Keratinocyte (primary cell): ENCODE results near the gene FAM120B. TPM values are rescaled to one million over a fixed set of nuclear protein-coding genes. Genes with fewer than 3 reads are reported as not detected.

Source experiments
- DNase-seq: peaks from one replicate; pipeline ENCODE4 v3.0.0-alpha.2; 2011; ENCODE audit warnings: low read depth, missing footprints, low spot score
- FAIRE-seq: peaks from 2 replicates; lab custom pipeline; 2011; peaks lifted over from hg19 to GRCh38; lab: Jason Lieb, UNC
- H2AFZ ChIP-seq: 2 replicates; pipeline ENCODE4 v1.6.0; 2012; ENCODE audit warnings: low read length, control low read depth, inconsistent platforms; ENCODE audit not compliant: control insufficient read depth
- H3K27ac ChIP-seq: 2 replicates; pipeline ENCODE4 v1.5.1; 2011; ENCODE audit warnings: low read length; ENCODE audit not compliant: control insufficient read depth, insufficient read depth
- H3K27me3 ChIP-seq: 3 replicates; pipeline ENCODE4 v1.6.0; 2011; ENCODE audit warnings: low read length; ENCODE audit not compliant: control insufficient read depth, insufficient read depth; ENCODE audit errors: extremely low read depth
- H3K36me3 ChIP-seq, 2 experiments: 2 replicates in 1 of 2; 3 replicates in 1 of 2; pipeline ENCODE4 v1.5.1; 2011; ENCODE audit warnings: low read length in 2 of 2, mild to moderate bottlenecking in 1 of 2; ENCODE audit not compliant: control insufficient read depth in 2 of 2, insufficient read depth in 2 of 2; ENCODE audit errors: extremely low read depth in 1 of 2
- H3K4me1 ChIP-seq: 3 replicates; pipeline ENCODE4 v1.5.1; 2011; ENCODE audit warnings: low read length; ENCODE audit not compliant: control insufficient read depth, insufficient read depth; ENCODE audit errors: extremely low read depth
- H3K4me2 ChIP-seq: 3 replicates; pipeline ENCODE4 v1.6.0; 2011; ENCODE audit warnings: low read depth, low read length; ENCODE audit not compliant: control insufficient read depth, insufficient read depth; ENCODE audit errors: extremely low read depth
- H3K4me3 ChIP-seq, 3 experiments: fragments of 200-600 bp in 1 of 3; sonication (generic) in 1 of 3; 2 replicates in 2 of 3; 3 replicates in 1 of 3; pipeline ENCODE4 v1.5.1; 2011 to 2016; ENCODE audit warnings: low read length in 3 of 3, mild to moderate bottlenecking in 3 of 3, control low read depth in 2 of 3, inconsistent platforms in 1 of 3, low read depth in 1 of 3, mixed read lengths in 1 of 3, mixed run types in 1 of 3, moderate library complexity in 1 of 3; ENCODE audit not compliant: control insufficient read depth in 2 of 3, insufficient read depth in 2 of 3; ENCODE audit errors: extremely low read depth in 1 of 3
- H3K79me2 ChIP-seq: 2 replicates; pipeline ENCODE4 v1.6.0; 2012; ENCODE audit warnings: low read length; ENCODE audit not compliant: control insufficient read depth, insufficient read depth
- H3K9ac ChIP-seq: 3 replicates; pipeline ENCODE4 v1.6.0; 2011; ENCODE audit warnings: low read length; ENCODE audit not compliant: control insufficient read depth, insufficient read depth; ENCODE audit errors: extremely low read depth
- H3K9me1 ChIP-seq: 3 replicates; pipeline ENCODE4 v1.6.0; 2011; ENCODE audit warnings: low read length; ENCODE audit not compliant: control insufficient read depth, insufficient read depth; ENCODE audit errors: extremely low read depth
- H3K9me3 ChIP-seq: 2 replicates; pipeline ENCODE4 v1.5.1; 2012; ENCODE audit warnings: low read depth, low read length; ENCODE audit not compliant: control insufficient read depth
- H4K20me1 ChIP-seq: 3 replicates; pipeline ENCODE4 v1.6.0; 2011; ENCODE audit warnings: low read length; ENCODE audit not compliant: control insufficient read depth, insufficient read depth; ENCODE audit errors: extremely low read depth
- EZH2 ChIP-seq: IDR thresholded peaks from one replicate; pipeline ENCODE4 v1.6.1; 2012; ENCODE audit warnings: inconsistent platforms, mild to moderate bottlenecking, low read length, moderate library complexity
- dilution Hi-C: fragments of 300-500 bp; cut with MboI; formaldehyde crosslinking; loops from one replicate; pipeline ENCODE4 v1.7.0; 2020; ENCODE audit warnings: low sequenced_read_pairs; ENCODE audit not compliant: extremely low pct_ligation_motif_present
- polyA plus RNA-seq, 5 experiments: library from polyadenylated mRNA; depleted of rRNA in 3 of 5; stranded (reverse) in 3 of 5; stranded (forward) in 1 of 5; unstranded in 1 of 5; fragments of >200 nt; gene quantifications; 1 replicate in 1 of 5; 2 replicates in 3 of 5; 3 replicates in 1 of 5; pipeline versions ENCODE4 v1.2.1 to v1.2.3, GENCODE V29; 2011 to 2012; ENCODE audit warnings: missing spikeins in 2 of 5, low read depth in 1 of 5, low replicate concordance in 1 of 5
- TF ChIP-seq, protein P1 (sequence below), 3 experiments: IDR thresholded peaks in 1 of 3; conservative IDR thresholded peaks in 1 of 3; optimal IDR thresholded peaks in 1 of 3; 2 replicates in 2 of 3; 3 replicates in 1 of 3; pipeline versions ENCODE3 to v1.5.1; 2011; ENCODE audit warnings: low read length in 3 of 3, mild to moderate bottlenecking in 3 of 3, moderate library complexity in 2 of 3, control low read depth in 1 of 3, inconsistent platforms in 1 of 3; ENCODE audit not compliant: insufficient read depth in 2 of 3; ENCODE audit errors: extremely low read depth in 1 of 3

FAM120B gene
- polyA plus RNA-seq, 1 donor (not counting 4 experiments of a cell fraction or from before 2014, with no cell fraction given) = 17.4 TPM

DNA sequence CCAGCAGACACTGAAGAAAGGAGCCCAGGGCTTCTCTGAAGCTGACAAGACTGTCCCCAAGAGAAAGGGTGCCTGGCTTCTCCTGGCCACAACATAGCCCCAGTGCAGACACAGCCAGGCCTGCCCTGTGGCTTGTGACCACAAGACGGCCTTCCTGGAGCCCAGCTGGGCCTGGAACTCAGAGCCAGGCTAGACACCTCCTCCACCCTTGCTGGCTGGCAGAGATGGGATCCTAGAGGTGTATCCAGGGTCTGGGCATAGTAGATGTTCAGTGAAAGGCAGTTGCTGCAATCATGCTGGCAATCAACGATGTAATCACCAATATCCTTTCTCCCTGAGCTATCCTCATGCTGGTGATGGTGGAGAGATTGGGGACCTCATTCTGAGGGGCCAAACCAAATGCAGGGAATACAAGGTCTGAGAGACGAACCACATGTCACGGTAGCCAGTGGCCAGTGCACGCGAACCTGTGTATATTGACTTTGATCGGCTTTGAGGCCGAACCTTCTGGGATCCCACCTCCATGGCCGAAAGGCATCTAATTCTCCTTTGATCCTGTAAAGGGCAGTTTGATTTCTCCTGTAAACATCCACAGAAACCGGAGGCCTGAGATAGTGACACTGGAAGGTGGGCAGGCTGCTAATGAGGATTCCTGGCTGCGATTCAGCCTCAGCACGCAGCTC is 131.3 kb downstream of the FAM120B start:
- peak overlapping the region in 1 of 3 experiments; percentile 1 for H3K4me3 ChIP-seq
- no peak for TF ChIP-seq EZH2
- TF ChIP-seq, protein P1, sequence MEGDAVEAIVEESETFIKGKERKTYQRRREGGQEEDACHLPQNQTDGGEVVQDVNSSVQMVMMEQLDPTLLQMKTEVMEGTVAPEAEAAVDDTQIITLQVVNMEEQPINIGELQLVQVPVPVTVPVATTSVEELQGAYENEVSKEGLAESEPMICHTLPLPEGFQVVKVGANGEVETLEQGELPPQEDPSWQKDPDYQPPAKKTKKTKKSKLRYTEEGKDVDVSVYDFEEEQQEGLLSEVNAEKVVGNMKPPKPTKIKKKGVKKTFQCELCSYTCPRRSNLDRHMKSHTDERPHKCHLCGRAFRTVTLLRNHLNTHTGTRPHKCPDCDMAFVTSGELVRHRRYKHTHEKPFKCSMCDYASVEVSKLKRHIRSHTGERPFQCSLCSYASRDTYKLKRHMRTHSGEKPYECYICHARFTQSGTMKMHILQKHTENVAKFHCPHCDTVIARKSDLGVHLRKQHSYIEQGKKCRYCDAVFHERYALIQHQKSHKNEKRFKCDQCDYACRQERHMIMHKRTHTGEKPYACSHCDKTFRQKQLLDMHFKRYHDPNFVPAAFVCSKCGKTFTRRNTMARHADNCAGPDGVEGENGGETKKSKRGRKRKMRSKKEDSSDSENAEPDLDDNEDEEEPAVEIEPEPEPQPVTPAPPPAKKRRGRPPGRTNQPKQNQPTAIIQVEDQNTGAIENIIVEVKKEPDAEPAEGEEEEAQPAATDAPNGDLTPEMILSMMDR (optimal IDR thresholded peaks at IDR 0.05 in 1 of 3, IDR thresholded peaks at IDR 0.05 in 1 of 3, conservative IDR thresholded peaks at IDR 0.05 in 1 of 3; ENCODE audit: extremely low read depth in 1 of 3, insufficient read depth in 2 of 3, low read length in 3 of 3) = no peak
- H3K4me2 ChIP-seq = peak overlapping the region; percentile 42
- dilution Hi-C loops = no loop called here
- H3K27me3 ChIP-seq = no peaks in the 10 kb centered on the region
- no peaks in the 10 kb centered on the region for H3K9me1 ChIP-seq
- peak overlapping the region; percentile 83 for H3K27ac ChIP-seq
- H3K9ac ChIP-seq = peak overlapping the region; percentile 66
- FAIRE-seq = no peak
- H4K20me1 ChIP-seq = no peaks in the 10 kb centered on the region
- no peaks in the 10 kb centered on the region for H3K79me2 ChIP-seq
- peak; percentile 4 for DNase-seq
- no peaks in the 10 kb centered on the region for H3K36me3 ChIP-seq
- no peaks in the 10 kb centered on the region for H3K9me3 ChIP-seq
- peak overlapping the region; percentile 62 for H2AFZ ChIP-seq
- H3K4me1 ChIP-seq = peaks cover 21% of the 10 kb centered on the region

DNA sequence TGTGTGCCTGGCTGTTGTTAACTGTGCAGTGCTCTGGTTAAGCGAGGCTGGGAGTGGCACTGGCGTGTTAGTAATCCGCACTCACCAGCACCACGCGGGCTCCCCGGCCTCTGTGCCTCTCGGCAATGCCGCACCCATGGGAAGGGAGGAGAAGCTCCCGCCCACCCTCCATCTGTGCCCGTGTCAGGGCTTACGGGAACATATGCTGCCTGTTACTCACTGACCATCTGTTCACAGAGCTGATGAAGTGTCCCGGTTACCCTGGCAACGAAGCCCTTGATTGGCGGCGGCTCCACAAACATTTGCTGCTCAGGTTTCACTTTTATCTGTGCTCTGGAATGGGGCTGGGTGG is 131.8 kb downstream of the FAM120B start:
- no peaks in the 10 kb centered on the region for H3K9me1 ChIP-seq
- H3K36me3 ChIP-seq = no peaks in the 10 kb centered on the region
- FAIRE-seq = peak; percentile 99
- dilution Hi-C loops = no loop called here
- H3K4me2 ChIP-seq = peak overlapping the region; percentile 42
- no peak overlapping the region for H3K4me3 ChIP-seq
- peaks cover 21% of the 10 kb centered on the region for H3K4me1 ChIP-seq
- peak; percentile 97 for DNase-seq
- no peak overlapping the region for H2AFZ ChIP-seq
- no peaks in the 10 kb centered on the region for H3K9me3 ChIP-seq
- no peaks in the 10 kb centered on the region for H3K79me2 ChIP-seq
- H3K27me3 ChIP-seq = no peaks in the 10 kb centered on the region
- no peaks in the 10 kb centered on the region for H4K20me1 ChIP-seq
- H3K27ac ChIP-seq = peak overlapping the region; percentile 83
- H3K9ac ChIP-seq = peak overlapping the region; percentile 66
- no peak for TF ChIP-seq EZH2
- TF ChIP-seq, protein P1 (optimal IDR thresholded peaks at IDR 0.05 in 1 of 3, IDR thresholded peaks at IDR 0.05 in 1 of 3, conservative IDR thresholded peaks at IDR 0.05 in 1 of 3; ENCODE audit: extremely low read depth in 1 of 3, insufficient read depth in 2 of 3, low read length in 3 of 3) = no peak
